ENCODE measurements around the gene ENTPD2. TPM values are rescaled to one million over a fixed set of nuclear protein-coding genes. Genes with fewer than 3 reads are reported as not detected.

ENTPD2 gene
- total and polyA plus RNA-seq, 2 donors (not counting 1 experiment from before 2014, with no cell fraction given): not detected

- peaks cover 46 to 62% of the 10 kb centered on the region in 2 donors for H3K4me1 ChIP-seq (ENCODE audit: control insufficient read depth in 2 of 2, insufficient read depth in 2 of 2, low read length in 2 of 2)
- H3K4me3 ChIP-seq (ENCODE audit: control extremely low read depth in 1 of 5, extremely low read depth in 1 of 5, insufficient read depth in 1 of 5, low read depth in 2 of 5, low read length in 4 of 5): peak within 1 kb of the TSS; percentile 4 to 77 (median 66)
- H3K27ac ChIP-seq (ENCODE audit: low read length in 2 of 2): peak within 1 kb of the TSS in 1 of 2 donors; percentile 24
- H3K9me3 Mint-ChIP-seq (ENCODE audit: insufficient read depth): no peaks in the 10 kb centered on the region
- ChIA-PET POLR2A (interaction anchor here (1.1 to 3.0 kb wide), 2 partner anchors 32 to 36 kb away, joined by 4 to 19 read pairs; partner anchors contain the start of gene PAXX), CTCF (interaction anchor here (1.1 to 5.9 kb wide), 17 partner anchors 7 to 261 kb away, joined by 3 to 49 read pairs (median 9); partner anchors contain the start of genes AJM1, CLIC3, NPDC1 and PAXX)
- peaks cover 0 to 6% (median 0%) of the 10 kb centered on the region in 3 donors for H3K9me3 ChIP-seq (ENCODE audit: control extremely low read depth in 1 of 3, control insufficient read depth in 2 of 3, insufficient read depth in 1 of 3, low read length in 2 of 3)
- intact Hi-C loops (cut with micrococcal nuclease): loop anchor here (2.0 kb wide), 1 partner anchor 35 kb away; the partner anchor contains the start of gene PAXX
- H3K27ac Mint-ChIP-seq: peak within 1 kb of the TSS; percentile 92
- ATAC-seq (ENCODE audit: low read depth) (no peak), DNase-seq (peak; percentile 45)
- H3K9ac ChIP-seq (ENCODE audit: low read length): peak within 1 kb of the TSS; percentile 70
- peaks cover 52% of the 10 kb centered on the region for H3K4me1 Mint-ChIP-seq
- peak within 1 kb of the TSS; percentile 83 for H2AFZ ChIP-seq (ENCODE audit: insufficient read depth, low read depth, low read length, poor library complexity, severe bottlenecking)
- H4K20me1 ChIP-seq (ENCODE audit: control insufficient read depth, insufficient read depth, low read length, poor library complexity, severe bottlenecking): peaks cover 11% of the 10 kb centered on the region
- no peaks in the 10 kb centered on the region for H3K36me3 ChIP-seq (replicated peaks in 1 of 2; ENCODE audit: control extremely low read depth in 1 of 2, control insufficient read depth in 1 of 2, extremely low read depth in 1 of 2, insufficient read depth in 2 of 2, low read length in 1 of 2)
- H3K4me3 Mint-ChIP-seq: peak within 1 kb of the TSS; percentile 90
- no peaks in the 10 kb centered on the region for H3K27me3 Mint-ChIP-seq
- peaks cover 12% of the 10 kb centered on the region for H3K79me2 ChIP-seq (ENCODE audit: control insufficient read depth, insufficient read depth, low read length)
- TF ChIP-seq CTCF (IDR thresholded peaks at IDR 0.05) (no peak), EZH2 (IDR thresholded peaks at IDR 0.05; ENCODE audit: borderline replicate concordance, insufficient read depth, low read depth, low read length, poor library complexity, severe bottlenecking) (no peak)
- 7% methylated on average over 95 of the region's 95 CpGs for WGBS (ENCODE audit: insufficient coverage)
- H3K27me3 ChIP-seq (replicated peaks in 1 of 4; ENCODE audit: control extremely low read depth in 1 of 4, control insufficient read depth in 3 of 4, insufficient read depth in 4 of 4, low read length in 3 of 4): no peaks in the 10 kb centered on the region
- peak within 1 kb of the TSS; percentile 100 for H3K4me2 ChIP-seq (replicated peaks; ENCODE audit: low read depth, low read length, poor library complexity, severe bottlenecking)
Observed at GRCh38 chr9:137027369-137028262, 26.2 kb downstream of the ENTPD2 start, which contains the start of gene ABCA2. Gene ABCA2, minus strand, starts transcription at chr9:137028237. Its CDS starts 97 bp downstream, at chr9:137028140.
